Activated naive CD4-positive, alpha-beta T cell treated with Interleukin-2 at 50 U/mL for 16 hours (primary cell): ENCODE results near the gene TPPP.
A peak's percentile ranks its signal among the peaks of the same experiment; 100 is the strongest.
"Not testable (repeated sequence)": the region's sequence is repeated elsewhere in the genome, so short reads cannot be mapped to it uniquely, and the experiment has no call there.

Experiments used
- DNase-seq: peaks from one replicate; pipeline ENCODE4 v3.0.0-alpha.2; 2020

Gene TPPP

DNA sequence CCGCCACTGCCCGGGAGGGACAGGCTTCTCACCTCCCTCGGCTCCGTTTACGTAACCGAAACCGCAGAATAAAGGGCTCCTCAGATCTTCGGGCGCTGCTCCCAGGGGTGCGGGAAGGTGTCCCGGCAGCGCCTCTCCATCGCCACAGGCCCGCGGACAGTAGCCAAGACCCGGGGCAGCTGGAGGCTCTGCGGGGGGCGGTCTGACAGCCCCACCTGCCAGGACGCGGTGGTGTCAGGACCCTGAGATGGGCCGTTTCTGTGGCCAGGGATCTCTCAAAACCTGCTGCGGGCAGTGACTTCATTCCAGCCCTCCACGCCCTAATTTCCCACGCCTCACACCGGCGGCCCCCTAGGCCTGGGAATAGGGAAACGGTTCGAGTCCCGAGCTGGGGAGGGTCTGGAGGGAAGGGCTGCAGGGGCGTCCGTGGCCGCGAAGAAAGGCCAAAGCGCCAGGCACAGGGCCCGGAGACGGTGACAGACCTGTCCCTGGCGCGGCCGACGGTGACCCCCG, 567 bp downstream of the TPPP start:
- peak; percentile 39 for DNase-seq

DNA sequence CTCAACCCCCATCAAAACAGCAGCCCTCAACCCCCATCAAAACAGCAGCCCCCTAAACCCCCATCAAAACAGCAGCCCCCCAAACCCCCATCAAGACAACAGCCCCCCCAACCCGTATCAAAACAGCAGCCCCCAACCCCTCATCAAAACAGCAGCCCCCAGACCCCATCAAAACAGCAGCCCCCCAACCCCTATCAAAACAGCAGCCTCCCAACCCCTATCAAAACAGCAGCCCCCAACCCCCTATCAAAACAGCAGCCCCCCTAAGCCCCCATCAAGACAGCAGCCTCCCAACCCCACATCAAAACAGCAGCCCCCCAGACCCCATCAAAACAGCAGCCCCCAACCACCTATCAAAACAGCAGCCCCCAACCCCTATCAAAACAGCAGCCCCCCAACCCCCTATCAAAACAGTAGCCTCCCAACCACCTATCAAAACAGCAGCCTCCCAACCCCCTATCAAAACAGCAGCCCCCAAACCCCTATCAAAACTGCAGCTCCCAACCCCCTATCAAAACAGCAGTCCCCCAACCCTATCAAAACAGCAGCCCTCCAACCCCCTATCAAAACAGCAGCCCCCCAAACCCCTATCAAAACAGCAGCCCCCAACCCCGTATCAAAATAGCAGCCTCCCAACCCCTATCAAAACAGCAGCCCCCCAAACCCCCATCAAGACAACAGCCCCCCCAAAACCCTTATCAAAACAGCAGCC, 1.2 kb downstream of the TPPP start:
- no peak for DNase-seq

DNA sequence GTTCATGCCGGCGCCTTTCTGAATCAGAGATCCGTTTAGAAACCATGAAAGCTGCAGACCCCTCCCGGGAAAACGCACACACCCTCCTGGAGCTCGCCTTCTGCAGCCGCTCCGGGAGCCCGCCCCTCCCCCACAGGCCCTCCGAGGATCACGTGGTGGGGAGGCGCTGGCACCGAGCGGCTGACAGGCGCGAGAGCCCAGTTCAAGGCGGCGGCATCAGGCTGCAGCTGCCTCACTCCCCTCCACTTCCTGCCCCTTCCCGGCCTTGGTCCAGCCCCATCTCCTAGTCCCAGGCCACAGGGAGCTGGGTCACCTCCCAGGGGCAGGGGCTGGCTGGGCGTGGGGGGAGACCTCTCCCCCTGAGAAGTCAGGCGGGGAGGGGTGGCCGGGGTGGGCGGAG, 2.1 kb downstream of the TPPP start:
- DNase-seq: not testable (repeated sequence)

DNA sequence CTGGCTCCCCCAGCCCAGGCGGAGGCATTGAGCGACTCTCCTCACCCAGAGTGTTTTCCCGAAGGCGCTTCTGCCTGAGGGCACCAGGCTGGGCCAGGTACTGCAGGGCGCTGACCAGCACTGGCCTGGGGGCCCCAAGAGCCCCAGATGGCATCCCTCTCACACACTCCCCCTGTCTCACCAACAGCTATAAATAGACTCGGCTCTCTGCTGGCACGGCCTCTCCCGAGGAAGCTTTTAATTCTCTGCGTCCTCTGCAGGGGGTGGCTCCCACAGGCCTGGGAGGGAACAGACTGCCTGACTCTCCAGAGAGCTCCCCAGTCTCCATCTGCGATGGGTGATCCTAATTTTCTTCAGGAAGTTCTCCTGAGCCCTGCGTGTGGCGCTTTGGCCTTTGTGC, 2.9 kb downstream of the TPPP start:
- DNase-seq: not testable (repeated sequence)

DNA sequence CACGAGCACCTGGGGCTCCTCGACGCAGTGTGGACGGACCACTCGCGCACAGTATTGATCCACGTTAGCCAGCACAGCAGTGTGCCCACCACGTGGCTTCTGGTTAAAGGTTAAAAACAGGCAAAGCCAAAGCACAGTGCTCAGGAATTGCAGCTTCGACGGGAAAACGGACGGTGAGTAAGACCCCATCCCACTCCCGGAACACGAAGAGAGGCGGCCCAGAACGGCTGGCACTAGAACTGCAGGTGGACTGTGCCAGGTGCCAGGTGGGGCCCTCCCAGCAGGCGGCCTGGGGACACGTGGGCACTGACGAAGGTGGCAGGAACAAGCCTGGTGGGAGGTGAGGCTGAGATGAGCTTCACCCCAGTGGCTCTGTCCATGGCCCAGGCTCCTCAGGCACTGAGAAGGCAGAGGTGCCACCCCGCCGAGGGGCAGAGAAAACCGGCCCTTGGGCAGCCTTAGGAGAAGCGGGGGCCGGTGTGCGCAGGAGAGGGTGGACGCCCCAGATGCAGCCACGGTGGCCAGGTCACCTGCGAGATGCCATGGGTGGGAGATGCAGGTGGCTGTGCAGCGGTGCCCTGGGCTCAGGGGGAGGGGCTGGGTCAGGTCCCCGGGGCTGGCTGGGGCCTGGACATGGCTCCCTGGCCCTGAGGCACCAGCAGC, 4.7 kb downstream of the TPPP start:
- DNase-seq: not testable (repeated sequence)

DNA sequence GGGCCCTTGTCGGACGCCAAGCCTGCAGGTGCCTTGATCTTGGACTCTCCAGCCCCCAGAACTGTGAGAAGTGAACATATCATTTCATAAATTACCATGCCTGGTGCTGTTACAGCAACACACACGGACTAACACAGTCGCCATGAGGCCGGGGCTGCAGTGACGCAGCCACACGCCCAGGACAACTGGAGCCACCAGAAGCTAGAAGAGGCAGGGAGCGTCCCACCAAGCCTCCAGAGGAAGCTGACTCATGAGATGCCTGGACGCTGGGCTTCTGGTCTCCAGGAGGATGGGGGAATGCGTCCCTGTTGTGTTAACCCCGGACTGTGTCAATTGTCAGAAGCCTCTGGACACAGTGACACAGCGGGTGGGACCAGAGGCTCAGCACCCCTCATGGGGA, 6.2 kb downstream of the TPPP start:
- not testable (repeated sequence) for DNase-seq

DNA sequence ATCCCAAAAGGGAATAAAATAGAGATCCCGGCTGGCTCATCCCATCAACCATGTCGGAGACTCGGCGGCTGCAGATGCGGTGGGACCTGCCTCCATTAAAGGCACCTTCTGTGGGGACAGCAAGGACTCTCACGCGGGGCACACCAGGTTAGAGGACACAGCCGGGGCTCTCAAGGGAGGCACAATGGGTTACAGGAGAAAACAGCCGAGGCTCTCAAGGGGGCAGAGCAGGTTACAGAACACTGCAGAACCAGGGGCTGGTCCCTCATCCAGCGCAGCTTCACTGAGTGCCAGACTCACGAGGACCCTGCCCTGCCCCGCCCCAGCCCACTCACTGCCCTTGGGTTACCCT, 7.0 kb downstream of the TPPP start:
- not testable (repeated sequence) for DNase-seq

DNA sequence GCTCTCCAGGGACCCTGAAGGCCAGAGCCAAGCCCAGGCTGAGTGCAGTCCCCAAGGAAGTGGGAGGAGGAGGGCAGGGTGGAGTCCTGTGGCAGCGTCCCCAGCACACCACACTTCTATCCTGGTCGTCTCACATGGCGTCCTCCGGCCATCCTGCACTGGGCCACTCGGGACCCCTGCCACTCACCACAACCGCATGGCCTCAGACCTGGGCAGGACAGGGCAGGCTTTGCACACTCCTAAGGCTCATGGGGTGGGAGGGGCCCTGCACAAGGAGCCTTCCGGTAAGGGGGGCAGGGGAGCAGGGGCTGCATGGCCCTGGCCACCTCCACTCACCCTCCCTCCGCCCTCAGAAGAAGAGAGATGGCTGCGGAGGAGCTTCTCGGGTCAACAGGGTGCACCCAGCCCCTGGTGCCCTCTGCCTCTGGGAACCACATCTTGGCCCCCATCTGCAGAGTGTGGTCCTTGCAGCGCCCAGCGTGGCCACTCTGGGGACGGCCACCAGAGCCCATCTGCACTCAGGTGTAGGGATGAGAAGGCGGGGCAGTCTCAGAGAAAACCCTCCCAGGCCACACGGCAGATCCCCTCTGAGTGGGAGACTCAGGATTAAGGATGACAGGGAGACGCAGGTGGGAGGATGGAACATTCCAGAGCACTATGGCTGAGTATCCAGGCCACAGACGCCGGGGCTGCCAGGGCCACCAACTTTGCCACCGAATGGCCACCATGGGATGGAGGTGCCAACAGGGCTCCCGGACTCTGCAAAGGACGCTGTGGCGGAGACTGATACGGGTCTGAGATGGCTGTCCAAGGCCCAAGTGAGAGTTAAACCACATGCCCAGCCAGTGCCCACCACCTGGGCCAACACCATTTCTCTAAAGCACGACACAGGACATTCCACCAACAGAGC, 7.6 kb downstream of the TPPP start:
- DNase-seq: no peak

DNA sequence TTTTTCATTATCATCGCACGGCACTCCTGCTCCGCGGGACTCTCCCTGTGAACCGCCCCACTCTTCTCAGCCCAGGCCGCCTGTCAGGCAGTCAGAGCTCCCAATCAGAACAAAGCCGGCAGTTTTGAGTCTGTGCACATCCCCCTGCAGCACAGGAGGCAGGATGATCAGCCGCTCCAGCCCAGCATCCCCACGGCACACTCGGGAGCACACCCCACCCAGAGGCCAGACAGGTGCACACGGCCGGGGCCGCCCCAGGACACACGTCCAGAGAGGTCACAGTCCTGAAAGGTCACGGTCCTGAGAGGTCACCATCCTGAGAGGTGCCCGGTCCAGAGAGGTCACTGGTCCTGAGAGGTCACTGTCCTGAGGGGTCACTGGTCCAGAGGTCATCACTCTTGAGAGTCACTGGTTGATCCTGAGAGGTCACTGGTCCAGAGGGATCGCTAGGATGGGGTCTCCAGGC, 8.4 kb downstream of the TPPP start:
- DNase-seq: no peak

DNA sequence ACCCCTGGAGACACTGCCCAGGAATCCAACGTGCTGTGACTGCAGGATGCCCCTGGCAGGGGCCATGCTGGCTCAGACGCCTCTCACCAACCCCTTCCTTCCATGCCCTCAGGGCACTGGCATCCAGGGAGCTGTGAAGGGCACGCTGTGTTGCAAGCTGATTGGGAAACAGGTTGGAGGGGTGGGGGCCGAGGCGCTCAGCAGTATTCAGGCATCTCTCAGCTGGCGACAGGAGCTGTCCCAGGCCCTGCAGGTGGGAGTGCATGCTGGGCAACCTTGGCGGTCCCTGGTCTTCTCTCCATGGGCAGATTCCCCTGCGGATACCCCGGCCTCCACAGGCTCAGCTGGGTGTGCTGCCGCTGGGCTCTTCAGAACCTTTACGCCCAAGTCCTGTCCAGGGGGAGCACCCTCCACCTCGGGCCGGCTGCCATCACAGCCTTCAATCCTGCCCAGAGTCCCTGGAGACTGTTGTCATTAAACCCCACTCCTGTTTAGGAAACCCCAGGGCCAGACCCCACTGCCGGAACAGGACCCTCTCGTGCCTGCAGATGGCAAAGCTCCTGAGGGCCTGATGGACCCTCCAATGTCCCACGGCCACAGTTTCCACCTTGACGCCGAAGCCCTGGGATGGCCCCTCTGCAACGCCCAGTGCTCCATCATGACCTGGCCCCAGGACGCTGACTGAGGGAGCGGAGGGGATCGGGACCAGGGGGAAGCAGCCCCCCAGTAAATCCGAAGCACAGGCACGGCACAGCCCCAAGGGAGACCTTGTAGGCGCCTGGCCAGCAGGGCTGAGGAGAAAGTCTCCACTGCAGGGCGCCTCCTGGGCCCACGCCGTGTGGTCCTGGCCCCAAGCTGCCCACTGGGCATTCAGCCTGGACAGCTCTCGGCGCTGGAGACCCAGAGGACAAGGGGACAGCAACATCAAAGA, 9.3 kb downstream of the TPPP start:
- DNase-seq: no peak

DNA sequence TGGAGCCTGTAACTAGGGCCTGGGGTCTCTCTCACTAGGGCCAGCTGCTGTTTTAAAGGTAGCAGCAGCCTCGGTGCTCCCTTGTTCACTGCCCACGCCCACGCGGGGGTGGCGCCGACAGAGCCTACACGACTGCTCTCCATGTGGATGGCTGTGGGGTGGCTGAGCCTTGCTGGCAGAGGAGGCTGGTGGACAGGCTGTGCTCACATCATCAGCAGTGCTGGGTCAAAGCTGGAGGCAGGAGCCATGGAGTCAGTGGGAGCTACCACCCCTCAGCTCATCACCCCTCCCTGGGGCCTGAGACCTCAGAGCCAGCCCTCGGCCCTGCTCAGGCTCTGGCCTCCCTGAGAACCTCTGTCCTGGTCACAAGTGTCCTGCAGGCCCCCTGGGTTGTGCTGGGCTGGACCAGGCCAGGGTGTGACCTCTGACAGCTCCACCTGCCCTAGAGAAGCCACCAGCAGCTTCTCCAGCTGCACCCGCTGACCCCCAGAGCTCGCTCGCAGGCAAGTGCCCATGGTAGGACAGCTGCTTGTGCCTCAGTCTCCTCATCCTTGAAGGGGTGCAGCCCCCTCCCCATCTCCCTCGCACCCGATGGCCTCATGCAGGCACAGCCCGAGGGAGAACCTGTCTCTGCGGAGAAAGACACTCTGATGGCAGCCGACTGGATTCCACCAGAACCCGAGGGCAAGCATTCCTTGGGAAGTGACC, 10.3 kb downstream of the TPPP start:
- DNase-seq: not testable (repeated sequence)

DNA sequence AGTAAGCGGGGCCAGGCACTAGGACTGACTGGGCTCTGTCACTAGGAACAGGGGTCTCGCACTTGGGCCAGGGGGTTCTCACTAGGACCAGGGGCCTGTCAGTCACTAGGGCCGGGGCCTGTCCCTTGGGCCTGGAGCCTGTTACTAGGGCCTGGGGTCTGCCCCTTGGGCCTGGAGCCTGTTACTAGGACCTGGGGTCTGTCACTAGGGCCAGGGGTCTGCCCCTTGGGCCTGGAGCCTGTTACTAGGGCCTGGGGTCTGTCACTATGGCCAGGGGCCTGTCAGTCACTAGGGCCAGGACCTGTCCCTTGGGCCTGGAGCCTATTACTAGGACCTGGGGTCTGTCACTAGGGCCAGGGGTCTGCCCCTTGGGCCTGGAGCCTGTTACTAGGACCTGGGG, 10.9 kb downstream of the TPPP start:
- DNase-seq: peak; percentile 1

DNA sequence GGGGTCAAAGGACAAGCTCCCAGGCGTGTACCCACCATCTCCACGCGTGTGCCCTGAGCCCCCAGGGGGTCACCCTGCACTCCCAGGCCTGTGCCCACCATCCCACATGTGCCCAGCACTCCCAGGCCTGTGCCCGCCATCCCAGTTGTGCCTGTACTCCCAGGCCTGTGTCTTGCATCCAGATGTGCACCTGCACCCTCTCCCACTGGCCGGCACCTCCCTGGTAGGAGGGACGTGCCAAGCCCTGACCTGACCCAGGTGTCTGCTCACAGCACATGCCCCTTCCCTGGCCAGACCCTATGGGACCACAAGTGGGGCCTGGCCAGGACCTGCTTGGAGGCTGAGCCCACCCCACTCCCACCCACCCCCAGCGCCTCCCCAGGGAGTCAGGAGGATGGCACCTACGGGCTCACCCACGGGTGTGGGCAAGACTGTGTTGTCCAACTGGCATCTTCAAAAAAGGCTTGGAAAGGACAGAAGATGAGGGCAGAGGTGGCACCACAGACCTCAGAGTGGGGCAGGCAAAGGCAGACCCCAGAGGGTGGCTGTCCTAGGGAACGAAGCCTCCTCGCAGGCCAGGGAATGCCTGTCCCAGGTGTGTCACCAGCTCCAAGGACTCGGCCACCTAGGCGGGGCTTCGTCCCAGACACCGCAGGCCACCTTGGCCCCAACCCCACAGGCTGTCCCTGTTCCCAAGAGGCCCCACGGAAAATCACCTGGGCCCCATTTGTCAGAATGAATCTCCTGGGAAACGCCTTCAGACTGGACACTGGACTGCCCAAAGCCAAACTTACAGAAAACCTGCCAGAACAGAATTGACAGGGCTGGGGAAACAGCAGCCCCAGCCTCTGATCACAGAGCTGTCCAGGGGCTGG, 11.6 kb downstream of the TPPP start:
- DNase-seq: peak; percentile 0

DNA sequence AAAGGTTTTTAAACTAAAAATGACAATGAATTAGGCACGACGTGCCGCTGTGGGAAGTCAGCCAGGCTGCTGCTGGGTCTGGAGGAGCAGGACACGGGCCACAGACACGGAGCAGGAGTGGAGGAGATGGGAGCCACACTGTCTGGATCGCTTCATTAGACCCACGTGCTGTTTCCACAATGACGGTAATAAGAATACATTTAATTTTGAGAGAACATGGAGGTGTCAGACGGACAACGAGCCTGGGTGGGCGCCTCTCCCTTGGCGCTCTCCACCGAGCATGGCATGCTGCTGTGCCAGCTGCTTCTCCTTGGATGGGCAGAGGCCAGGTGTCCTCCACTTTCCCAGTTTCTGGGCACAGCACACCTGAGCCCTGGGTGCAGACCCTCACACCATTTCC, 12.3 kb downstream of the TPPP start:
- DNase-seq: not testable (repeated sequence)

DNA sequence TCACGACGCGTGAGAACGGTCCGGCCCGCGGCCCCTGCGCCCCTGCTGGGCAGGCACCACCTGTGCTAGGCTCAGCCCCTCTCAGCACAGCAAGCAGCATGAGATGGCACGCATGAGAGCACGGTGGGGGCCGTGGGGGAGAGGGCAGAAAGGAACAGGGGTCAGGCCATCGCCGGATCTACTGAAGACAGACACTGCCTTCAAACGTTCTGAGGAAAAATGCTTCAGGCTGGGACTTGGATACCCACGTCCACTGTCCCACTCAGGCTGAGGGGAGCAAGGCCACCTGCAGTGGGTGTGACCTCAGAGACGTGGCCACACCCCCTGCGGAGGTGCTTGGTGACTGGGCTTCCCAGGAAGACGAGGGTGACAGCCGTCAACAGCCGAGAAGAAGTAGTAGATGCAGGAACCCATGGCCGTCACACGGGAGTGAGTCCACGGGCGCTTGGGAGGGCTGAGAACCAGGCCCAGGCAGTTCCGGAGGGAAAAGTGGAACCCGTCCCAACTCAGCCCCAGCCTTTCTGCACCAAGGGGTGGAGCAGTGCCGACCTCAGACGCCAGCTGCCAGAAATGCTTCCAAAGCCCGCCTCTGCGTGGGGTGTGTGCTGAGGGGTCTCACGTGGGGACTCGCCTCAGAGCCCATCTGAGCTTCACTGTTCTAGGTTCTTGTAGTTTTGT, 12.9 kb downstream of the TPPP start:
- not testable (repeated sequence) for DNase-seq

DNA sequence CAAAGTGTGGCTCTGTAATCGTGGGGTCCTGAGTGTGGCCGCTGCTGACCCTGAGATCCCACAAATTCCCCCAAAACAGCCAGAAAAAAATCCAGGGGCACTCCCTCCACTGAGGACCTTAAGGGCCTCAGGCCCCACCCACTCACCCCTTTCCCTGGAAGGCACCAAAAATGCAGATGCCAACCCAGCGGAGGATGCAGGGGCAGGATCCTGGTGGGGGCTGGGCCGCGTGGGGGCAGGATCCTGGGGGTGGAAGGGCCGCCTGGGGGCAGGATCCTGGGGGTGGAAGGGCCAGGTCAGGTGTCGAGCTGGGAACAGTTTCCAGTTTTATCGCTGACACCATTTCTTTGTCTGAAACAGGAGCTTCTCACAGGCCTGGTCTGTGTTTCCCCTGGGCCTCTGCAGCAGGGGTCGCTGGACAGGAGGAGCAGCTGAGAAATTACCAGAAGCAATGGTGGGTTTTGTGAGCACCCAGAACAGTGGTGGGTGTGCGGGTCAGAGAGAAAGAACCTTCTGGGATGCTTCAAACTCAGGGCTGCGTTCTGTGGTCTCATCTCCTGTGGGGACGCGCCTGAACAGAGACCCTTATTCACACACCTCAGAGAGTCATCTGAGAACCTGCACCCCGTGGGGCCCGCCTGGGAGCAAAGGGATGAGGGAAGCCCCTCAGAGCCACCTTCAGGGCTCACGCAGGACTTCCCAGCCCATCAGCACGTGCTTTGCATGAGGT, 13.8 kb downstream of the TPPP start:
- DNase-seq: not testable (repeated sequence)

DNA sequence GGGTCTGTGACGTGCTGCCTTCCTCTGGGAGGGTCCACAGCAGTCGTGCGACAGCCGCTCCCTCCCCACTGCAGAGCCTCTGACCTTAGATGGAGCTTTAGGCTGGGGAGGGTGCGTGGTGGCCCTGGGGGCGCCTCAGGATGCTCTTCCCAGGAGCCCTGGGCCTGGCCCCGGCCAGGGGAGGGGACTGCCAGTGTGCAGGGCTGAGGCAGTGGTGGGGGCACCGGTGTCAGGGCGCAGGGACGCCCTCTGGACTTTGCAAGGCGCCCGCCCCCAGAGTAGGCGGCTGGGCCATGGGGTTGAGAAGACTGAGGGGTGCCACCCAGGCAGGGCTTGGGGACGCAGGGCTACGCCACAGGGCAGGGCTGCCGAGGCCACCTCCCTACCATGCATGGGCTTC, 14.6 kb downstream of the TPPP start:
- DNase-seq: not testable (repeated sequence)

DNA sequence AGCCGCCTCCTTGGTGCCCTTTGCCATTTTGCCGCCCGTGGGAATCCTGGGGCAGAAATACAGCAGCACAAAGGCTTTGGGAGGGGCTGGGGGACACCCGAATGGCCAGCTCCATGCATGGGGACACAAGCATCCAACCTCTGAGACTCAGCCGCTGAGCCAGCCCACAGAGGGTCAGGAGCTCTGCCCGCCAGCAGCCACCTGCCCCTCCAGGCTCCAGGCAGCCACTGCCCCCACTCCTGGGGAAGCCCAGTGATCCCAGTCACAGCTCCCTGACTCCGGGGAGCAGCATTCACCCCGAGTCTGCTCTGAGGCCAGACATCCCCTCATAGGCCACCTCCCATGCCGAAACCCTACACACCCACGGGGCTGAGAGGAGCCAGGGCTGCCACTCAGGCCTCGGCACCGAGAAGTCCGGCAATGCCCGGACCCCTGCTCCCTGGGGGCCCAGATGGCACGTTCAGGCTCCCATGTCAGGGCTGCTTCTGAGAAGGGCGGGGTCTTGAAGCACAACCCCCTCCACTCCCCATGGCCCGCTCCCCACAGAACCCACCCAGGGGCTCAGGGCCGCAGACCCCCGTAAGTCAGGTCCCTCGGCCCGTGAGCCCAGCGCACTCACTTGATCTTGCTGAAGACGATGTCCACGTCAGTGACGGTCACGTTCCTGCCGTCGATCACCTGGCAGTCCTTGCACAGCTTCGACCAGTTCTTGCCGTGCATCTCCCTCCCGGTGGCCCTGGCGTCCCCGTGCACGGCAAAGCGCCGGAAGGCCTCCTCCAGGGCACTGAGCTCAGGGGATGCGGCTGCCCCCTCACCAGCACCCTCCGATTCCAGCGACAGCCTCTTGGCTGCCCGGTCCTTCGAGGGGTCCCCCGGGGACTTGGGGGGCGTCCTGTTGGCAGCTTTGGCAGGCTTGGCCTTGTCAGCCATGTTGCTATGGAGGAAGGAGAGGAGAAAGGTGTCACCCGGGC, 15.7 kb downstream of the TPPP start:
- DNase-seq: no peak
